ENCODE results near the gene HCN4. TPM values are rescaled to one million over a fixed set of nuclear protein-coding genes. Genes with fewer than 3 reads are reported as not detected.
"Not testable (repeated sequence)": the region's sequence is repeated elsewhere in the genome, so short reads cannot be mapped to it uniquely, and the experiment has no call there.

HCN4 gene
- under 1 TPM; 0.13 to 0.45 (median 0.27) TPM for polyA plus RNA-seq
- long read RNA-seq, donor 1 = 0 reads
- long read RNA-seq, donor 2 = 0 reads
- long read RNA-seq, donor 3 = 0 reads
- long read RNA-seq, donor 4 = 0 reads
- long read RNA-seq, donor 5 = 0 reads
- long read RNA-seq, donor 6 = 0 reads
- long read RNA-seq, donor 7, full-length matches to known transcripts = 3 of 19 reads
- long read RNA-seq, donor 7, partial matches to known transcripts = 16 of 19 reads
- long read RNA-seq, donor 7, other reads (novel, unspliced or antisense) = 0 of 19 reads
- long read RNA-seq, donor 8 = 0 reads
- long read RNA-seq, donor 9 = 0 reads
- long read RNA-seq, donor 10 = 0 reads

DNA sequence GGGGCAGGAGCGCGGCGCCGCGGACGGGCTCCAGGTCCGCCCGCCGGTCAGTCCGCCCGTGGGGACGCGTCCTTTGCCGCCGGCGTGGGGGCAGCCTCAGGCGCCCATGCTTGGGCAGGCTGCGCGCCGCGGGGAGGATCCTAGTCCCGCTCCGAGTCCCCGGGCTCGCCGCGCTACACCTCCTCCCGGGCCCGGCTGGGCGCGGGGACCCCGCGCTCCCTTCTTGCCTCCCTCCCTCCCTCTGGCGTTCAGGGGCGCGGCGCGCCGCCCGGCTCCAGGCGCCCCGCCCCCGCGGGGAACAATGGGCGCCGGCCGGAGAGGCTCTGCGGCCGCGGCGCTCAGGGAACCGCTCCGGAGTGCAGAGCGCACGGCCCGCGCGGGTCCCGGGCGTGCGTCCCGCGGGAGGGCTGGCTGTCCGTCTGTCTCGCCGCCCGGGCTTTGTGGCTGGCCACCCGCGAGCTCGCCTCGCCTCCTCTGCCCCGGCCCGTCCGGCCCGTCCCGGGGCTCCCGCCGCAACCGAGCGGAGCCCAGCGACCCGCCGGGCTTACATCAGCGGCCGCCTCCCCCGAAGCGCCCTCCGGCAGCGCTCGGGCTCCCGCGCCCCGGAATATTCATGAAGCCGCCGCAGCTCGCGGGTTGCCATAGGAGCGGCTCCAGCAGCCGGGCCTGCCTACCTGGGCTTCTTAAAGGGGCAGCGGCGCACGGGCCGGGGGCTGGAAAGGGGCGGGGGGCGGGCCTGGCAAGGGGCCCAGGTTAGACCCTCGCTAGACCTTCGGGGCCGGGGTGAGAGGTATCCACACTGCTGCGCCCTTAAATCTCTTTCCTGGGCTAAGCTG lies at the start of gene HCN4:
TSS of gene HCN4 (minus strand) at position 658 of the 836 bp plus-strand sequence. CDS start 688 bp downstream, outside the sequence.
- DNase-seq = peak in 1 of 2 donors; percentile 50

DNA sequence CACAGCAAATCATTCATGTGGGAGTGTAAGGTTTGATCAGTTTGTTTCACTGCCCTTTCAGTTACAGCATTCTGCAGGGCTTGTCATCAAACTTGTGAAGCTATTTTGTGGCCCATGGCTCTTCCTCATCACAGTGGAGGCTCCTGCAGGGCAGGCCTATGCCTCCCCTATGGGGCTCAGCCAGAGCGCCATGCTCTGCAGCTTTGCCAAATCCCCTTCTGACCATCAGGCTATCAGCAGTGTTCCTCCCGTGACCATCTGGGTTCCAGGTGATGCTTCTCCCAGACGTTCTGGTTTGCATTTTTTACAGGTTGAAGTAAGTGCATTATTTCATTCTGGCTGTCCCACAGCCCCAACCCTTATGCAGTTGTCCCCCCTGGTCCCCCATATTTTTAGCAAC lies 46.1 kb upstream of the HCN4 start:
- no peaks in the 10 kb centered on the region for H3K36me3 ChIP-seq (ENCODE audit: control insufficient read depth in 3 of 3, insufficient read depth in 2 of 3, low read depth in 1 of 3, low read length in 3 of 3)
- peaks cover 0 to 8% (median 0%) of the 10 kb centered on the region in 3 donors for H3K27me3 ChIP-seq (ENCODE audit: control insufficient read depth in 3 of 3, insufficient read depth in 3 of 3, low read length in 3 of 3)
- no peak overlapping the region for H3K4me3 ChIP-seq (ENCODE audit: low read depth in 1 of 3, low read length in 3 of 3)
- DNase-seq (no peak), FAIRE-seq (no peak)
- no peaks in the 10 kb centered on the region for H3K9me3 ChIP-seq (ENCODE audit: control insufficient read depth in 2 of 2, insufficient read depth in 1 of 2, low read depth in 1 of 2, low read length in 1 of 2)
- H3K27ac ChIP-seq (ENCODE audit: low read depth in 1 of 3, low read length in 2 of 3) = no peak overlapping the region
- 72 to 74% (median 73%) methylated on average over 3 of the region's 3 CpGs for WGBS, 3 donors
- no peaks in the 10 kb centered on the region for H3K4me1 ChIP-seq (ENCODE audit: control insufficient read depth in 3 of 3, insufficient read depth in 2 of 3, low read depth in 1 of 3, low read length in 2 of 3)

More for the DNA sequence above, at the start of gene HCN4:
- Histone ChIP-seq H3K4me3 (ENCODE audit: low read depth in 1 of 3, low read length in 3 of 3) (peak within 1 kb of the TSS in 2 of 3 donors; percentile 10 to 53), H3K9me3 (ENCODE audit: control insufficient read depth in 2 of 2, insufficient read depth in 1 of 2, low read depth in 1 of 2, low read length in 1 of 2) (no peaks in the 10 kb centered on the region), H3K36me3 (ENCODE audit: control insufficient read depth in 3 of 3, insufficient read depth in 2 of 3, low read depth in 1 of 3, low read length in 3 of 3) (no peaks in the 10 kb centered on the region), H3K27me3 (ENCODE audit: control insufficient read depth in 3 of 3, insufficient read depth in 3 of 3, low read length in 3 of 3) (peaks cover 11 to 66% (median 45%) of the 10 kb centered on the region in 3 donors), H3K4me1 (ENCODE audit: control insufficient read depth in 3 of 3, insufficient read depth in 2 of 3, low read depth in 1 of 3, low read length in 2 of 3) (peaks cover 0 to 6% (median 0%) of the 10 kb centered on the region in 3 donors), H3K27ac (ENCODE audit: low read depth in 1 of 3, low read length in 2 of 3) (no peak within 1 kb of the TSS)
- WGBS, 3 donors = 1 to 3% (median 2%) methylated on average over 53 to 109 of the region's 109 CpGs
- FAIRE-seq = no peak

DNA sequence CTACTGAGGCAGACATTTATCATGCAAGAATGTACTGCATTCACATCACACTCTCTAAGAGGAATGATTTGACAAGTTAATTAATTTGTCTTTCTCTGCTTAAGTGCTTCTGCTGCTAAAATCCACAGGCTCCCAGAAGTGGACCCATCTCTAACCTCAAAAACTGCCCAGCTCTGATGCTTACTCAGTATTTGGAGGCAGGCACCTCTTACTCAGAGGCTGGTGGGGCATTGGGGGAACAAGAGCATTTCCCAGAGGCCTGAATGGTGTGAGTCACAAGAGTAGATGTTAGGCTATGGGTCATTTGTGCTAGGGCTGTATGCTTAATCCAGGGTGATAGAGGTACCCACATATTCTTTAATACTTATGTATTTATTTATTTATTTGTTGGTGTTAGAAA lies 34.4 kb upstream of the HCN4 start:
- FAIRE-seq (no peak), DNase-seq (no peak)
- no peak overlapping the region for H3K4me3 ChIP-seq (ENCODE audit: low read depth in 1 of 3, low read length in 3 of 3)
- H3K27ac ChIP-seq (ENCODE audit: low read depth in 1 of 3, low read length in 2 of 3) = no peak overlapping the region
- no peaks in the 10 kb centered on the region for H3K4me1 ChIP-seq (ENCODE audit: control insufficient read depth in 3 of 3, insufficient read depth in 2 of 3, low read depth in 1 of 3, low read length in 2 of 3)
- no peaks in the 10 kb centered on the region for H3K36me3 ChIP-seq (ENCODE audit: control insufficient read depth in 3 of 3, insufficient read depth in 2 of 3, low read depth in 1 of 3, low read length in 3 of 3)
- H3K27me3 ChIP-seq (ENCODE audit: control insufficient read depth in 3 of 3, insufficient read depth in 3 of 3, low read length in 3 of 3) = no peaks in the 10 kb centered on the region
- no peaks in the 10 kb centered on the region for H3K9me3 ChIP-seq (ENCODE audit: control insufficient read depth in 2 of 2, insufficient read depth in 1 of 2, low read depth in 1 of 2, low read length in 1 of 2)

DNA sequence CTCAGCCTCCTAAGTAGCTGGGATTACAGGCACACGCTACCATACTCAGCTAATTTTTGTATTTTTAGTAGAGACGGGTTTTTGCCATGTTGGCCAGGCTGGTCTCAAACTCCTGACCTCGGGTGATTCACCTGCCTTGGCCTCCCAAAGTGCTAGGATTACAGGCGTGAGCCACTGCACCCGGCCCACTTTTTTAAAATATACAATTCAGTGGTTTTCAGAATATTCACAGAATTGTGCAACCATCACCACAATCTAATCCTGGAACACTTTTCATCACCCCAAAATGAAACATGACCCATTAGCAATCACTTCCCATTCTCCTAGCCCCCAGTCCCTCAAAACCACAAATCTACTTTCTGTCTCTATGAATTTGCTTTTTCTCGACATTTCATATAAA lies 31.5 kb upstream of the HCN4 start:
- not testable (repeated sequence) for H3K27me3 ChIP-seq (ENCODE audit: control insufficient read depth in 3 of 3, insufficient read depth in 3 of 3, low read length in 3 of 3); H3K4me3 ChIP-seq (ENCODE audit: low read depth in 1 of 3, low read length in 3 of 3); H3K4me1 ChIP-seq (ENCODE audit: control insufficient read depth in 3 of 3, insufficient read depth in 2 of 3, low read depth in 1 of 3, low read length in 2 of 3); H3K9me3 ChIP-seq (ENCODE audit: control insufficient read depth in 2 of 2, insufficient read depth in 1 of 2, low read depth in 1 of 2, low read length in 1 of 2); H3K27ac ChIP-seq (ENCODE audit: low read depth in 1 of 3, low read length in 2 of 3); FAIRE-seq; DNase-seq; H3K36me3 ChIP-seq (ENCODE audit: control insufficient read depth in 3 of 3, insufficient read depth in 2 of 3, low read depth in 1 of 3, low read length in 3 of 3)
- WGBS, 3 donors = 74 to 79% (median 76%) methylated on average over 6 of the region's 6 CpGs

DNA sequence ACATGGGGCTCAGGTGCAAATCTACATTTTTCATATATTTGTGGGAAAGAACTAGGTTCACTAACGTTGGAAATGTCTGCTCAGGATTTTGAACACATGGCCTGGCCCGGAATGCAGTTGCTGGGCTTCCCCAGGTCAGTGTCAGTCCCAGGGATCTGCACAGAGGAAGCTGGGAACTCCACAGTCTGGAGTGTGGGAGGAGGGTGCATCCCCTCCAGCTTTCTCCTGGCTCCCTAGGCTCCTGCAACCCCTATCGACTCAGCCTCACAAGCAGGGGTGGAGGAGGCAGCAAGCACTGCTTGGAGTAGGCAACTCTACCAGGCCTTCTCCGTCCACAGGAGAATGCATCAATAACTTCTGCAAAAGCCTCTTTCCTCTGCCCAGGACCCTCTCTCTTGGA lies 30.1 kb upstream of the HCN4 start:
- Histone ChIP-seq H3K9me3 (ENCODE audit: control insufficient read depth in 2 of 2, insufficient read depth in 1 of 2, low read depth in 1 of 2, low read length in 1 of 2) (no peaks in the 10 kb centered on the region), H3K27ac (ENCODE audit: low read depth in 1 of 3, low read length in 2 of 3) (no peak overlapping the region), H3K36me3 (ENCODE audit: control insufficient read depth in 3 of 3, insufficient read depth in 2 of 3, low read depth in 1 of 3, low read length in 3 of 3) (no peaks in the 10 kb centered on the region), H3K27me3 (ENCODE audit: control insufficient read depth in 3 of 3, insufficient read depth in 3 of 3, low read length in 3 of 3) (no peaks in the 10 kb centered on the region), H3K4me3 (ENCODE audit: low read depth in 1 of 3, low read length in 3 of 3) (no peak overlapping the region), H3K4me1 (ENCODE audit: control insufficient read depth in 3 of 3, insufficient read depth in 2 of 3, low read depth in 1 of 3, low read length in 2 of 3) (no peaks in the 10 kb centered on the region)
- FAIRE-seq = no peak
- 77 to 93% (median 80%) methylated on average over 4 of the region's 4 CpGs for WGBS, 3 donors
- no peak for DNase-seq

DNA sequence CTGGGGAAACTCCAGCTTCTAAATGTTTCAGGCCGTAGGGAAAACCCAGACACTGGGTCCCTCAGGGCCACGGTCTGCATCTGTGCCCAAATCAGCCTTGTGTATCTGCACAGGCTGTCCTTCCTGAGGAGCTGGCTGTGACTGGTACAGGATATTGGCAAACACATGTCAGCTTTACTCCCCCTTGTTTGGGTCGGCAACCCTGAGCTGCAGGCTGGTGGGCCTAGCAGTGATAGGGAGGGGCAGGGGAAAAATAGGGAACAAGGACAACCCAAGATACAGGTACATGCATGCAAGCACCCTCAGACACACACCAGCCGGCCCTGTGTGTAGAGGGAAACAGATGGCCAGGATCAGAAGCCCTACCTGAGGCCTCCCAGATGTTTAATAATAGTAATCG lies 28.7 kb upstream of the HCN4 start:
- FAIRE-seq (no peak), DNase-seq (no peak)
- H3K4me1 ChIP-seq (ENCODE audit: control insufficient read depth in 3 of 3, insufficient read depth in 2 of 3, low read depth in 1 of 3, low read length in 2 of 3) = no peaks in the 10 kb centered on the region
- no peaks in the 10 kb centered on the region for H3K36me3 ChIP-seq (ENCODE audit: control insufficient read depth in 3 of 3, insufficient read depth in 2 of 3, low read depth in 1 of 3, low read length in 3 of 3)
- no peaks in the 10 kb centered on the region for H3K27me3 ChIP-seq (ENCODE audit: control insufficient read depth in 3 of 3, insufficient read depth in 3 of 3, low read length in 3 of 3)
- H3K27ac ChIP-seq (ENCODE audit: low read depth in 1 of 3, low read length in 2 of 3) = no peak overlapping the region
- H3K4me3 ChIP-seq (ENCODE audit: low read depth in 1 of 3, low read length in 3 of 3) = no peak overlapping the region
- no peaks in the 10 kb centered on the region for H3K9me3 ChIP-seq (ENCODE audit: control insufficient read depth in 2 of 2, insufficient read depth in 1 of 2, low read depth in 1 of 2, low read length in 1 of 2)
- 61 to 85% (median 73%) methylated on average over 5 of the region's 5 CpGs for WGBS, 3 donors

DNA sequence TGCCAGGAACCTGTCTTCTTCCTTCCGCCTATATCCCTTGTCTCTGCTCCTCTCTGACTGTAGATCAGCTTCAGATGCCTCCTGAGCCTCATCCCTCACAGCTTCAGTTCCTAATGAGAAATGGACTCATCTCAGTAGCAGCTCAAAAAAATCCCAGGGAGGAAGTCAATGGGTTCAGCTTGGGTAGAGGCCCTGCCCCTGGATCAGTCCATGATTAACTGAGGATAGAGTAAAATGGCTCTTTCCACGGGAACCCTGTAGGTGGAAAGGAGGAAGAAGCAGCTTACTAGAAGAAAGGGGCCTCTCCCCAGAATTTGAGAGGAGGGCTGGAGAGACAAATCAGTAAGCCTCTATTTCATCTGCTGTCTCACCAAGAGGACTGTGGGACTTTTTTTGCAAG lies 26.9 kb upstream of the HCN4 start:
- peaks cover 0 to 4% (median 0%) of the 10 kb centered on the region in 3 donors for H3K4me1 ChIP-seq (ENCODE audit: control insufficient read depth in 3 of 3, insufficient read depth in 2 of 3, low read depth in 1 of 3, low read length in 2 of 3)
- H3K4me3 ChIP-seq (ENCODE audit: low read depth in 1 of 3, low read length in 3 of 3) = no peak overlapping the region
- FAIRE-seq = no peak
- no peaks in the 10 kb centered on the region for H3K9me3 ChIP-seq (ENCODE audit: control insufficient read depth in 2 of 2, insufficient read depth in 1 of 2, low read depth in 1 of 2, low read length in 1 of 2)
- no peak overlapping the region for H3K27ac ChIP-seq (ENCODE audit: low read depth in 1 of 3, low read length in 2 of 3)
- no peaks in the 10 kb centered on the region for H3K36me3 ChIP-seq (ENCODE audit: control insufficient read depth in 3 of 3, insufficient read depth in 2 of 3, low read depth in 1 of 3, low read length in 3 of 3)
- H3K27me3 ChIP-seq (ENCODE audit: control insufficient read depth in 3 of 3, insufficient read depth in 3 of 3, low read length in 3 of 3) = no peaks in the 10 kb centered on the region
- DNase-seq = no peak
- WGBS, 3 donors = 81 to 84% (median 83%) methylated on average over 2 of the region's 2 CpGs

DNA sequence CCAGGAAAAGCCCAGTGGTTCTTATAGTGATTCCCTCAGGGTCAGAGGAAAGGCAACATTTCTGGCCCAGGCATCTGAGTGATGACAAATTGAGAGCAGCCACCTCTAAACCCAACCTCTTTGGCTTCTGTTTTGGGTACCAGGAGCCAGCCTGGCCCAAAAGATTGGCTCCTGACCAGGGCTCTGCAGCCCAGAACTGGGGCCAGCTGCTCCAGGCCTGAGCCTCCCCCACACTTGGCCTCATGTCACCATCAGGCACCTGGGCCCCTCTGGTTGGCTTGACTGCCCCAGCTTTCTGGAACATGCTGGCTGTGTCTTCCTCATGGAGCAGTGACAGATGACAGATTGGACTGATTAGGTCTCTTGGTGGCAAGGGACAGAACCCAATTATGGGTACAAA lies 26.0 kb upstream of the HCN4 start:
- Histone ChIP-seq H3K9me3 (ENCODE audit: control insufficient read depth in 2 of 2, insufficient read depth in 1 of 2, low read depth in 1 of 2, low read length in 1 of 2) (no peaks in the 10 kb centered on the region), H3K27me3 (ENCODE audit: control insufficient read depth in 3 of 3, insufficient read depth in 3 of 3, low read length in 3 of 3) (no peaks in the 10 kb centered on the region), H3K27ac (ENCODE audit: low read depth in 1 of 3, low read length in 2 of 3) (no peak overlapping the region), H3K4me1 (ENCODE audit: control insufficient read depth in 3 of 3, insufficient read depth in 2 of 3, low read depth in 1 of 3, low read length in 2 of 3) (peaks cover 0 to 13% (median 4%) of the 10 kb centered on the region in 3 donors), H3K36me3 (ENCODE audit: control insufficient read depth in 3 of 3, insufficient read depth in 2 of 3, low read depth in 1 of 3, low read length in 3 of 3) (no peaks in the 10 kb centered on the region), H3K4me3 (ENCODE audit: low read depth in 1 of 3, low read length in 3 of 3) (no peak overlapping the region)
- no peak for DNase-seq
- no peak for FAIRE-seq
